G401.6 (cell line): ENCODE data around the gene TAOK2.

Source experiments
- FAIRE-seq: peaks from 2 replicates; lab custom pipeline; 2012; peaks lifted over from hg19 to GRCh38; lab: Jason Lieb, UNC

The TAOK2 gene

GRCh38 chr16:29988346-29989075, 14.8 kb downstream of the TAOK2 start:
- no peak for FAIRE-seq

GRCh38 chr16:29989111-29989858, 15.6 kb downstream of the TAOK2 start:
- no peak for FAIRE-seq

- FAIRE-seq: no peak
Measured at GRCh38 chr16:29990034-29990433, 16.4 kb downstream of the TAOK2 start.

- FAIRE-seq: no peak
Measured at GRCh38 chr16:29990883-29991570, 17.4 kb downstream of the TAOK2 start.

- no peak for FAIRE-seq
Measured at GRCh38 chr16:29991571-29991904, 17.9 kb downstream of the TAOK2 start.

GRCh38 chr16:29992344-29992967, 18.8 kb downstream of the TAOK2 start:
- FAIRE-seq: no peak

GRCh38 chr16:29993191-29993902, 19.7 kb downstream of the TAOK2 start:
- FAIRE-seq: no peak

GRCh38 chr16:29993903-29994599, 20.4 kb downstream of the TAOK2 start:
- no peak for FAIRE-seq

GRCh38 chr16:29994600-29995323, 21.1 kb downstream of the TAOK2 start:
- FAIRE-seq: no peak

GRCh38 chr16:29995324-29995910, 21.7 kb downstream of the TAOK2 start, which contains the start of gene HIRIP3:
Gene HIRIP3, minus strand, starts transcription at chr16:29995617. Its CDS starts 12 bp downstream, at chr16:29995605.
- FAIRE-seq: no peak

- peak; percentile 94 for FAIRE-seq
Measured at GRCh38 chr16:29995911-29996765, 22.5 kb downstream of the TAOK2 start, which contains the start of gene INO80E. Gene INO80E, plus strand, starts transcription at chr16:29996241. Its CDS starts 70 bp downstream, at chr16:29996311.

- FAIRE-seq: no peak
Measured at GRCh38 chr16:29996766-29997250, 23.1 kb downstream of the TAOK2 start.

GRCh38 chr16:29999605-30000004, 25.9 kb downstream of the TAOK2 start:
- FAIRE-seq: no peak

GRCh38 chr16:30000735-30001631, 27.3 kb downstream of the TAOK2 start:
- no peak for FAIRE-seq

GRCh38 chr16:30002614-30003346, 29.1 kb downstream of the TAOK2 start:
- FAIRE-seq: no peak

GRCh38 chr16:30003670-30004423, 30.2 kb downstream of the TAOK2 start:
- FAIRE-seq: no peak

GRCh38 chr16:30004424-30004776, 30.7 kb downstream of the TAOK2 start:
- FAIRE-seq: no peak
